ACHN (cell line): ENCODE measurements around the gene RHOT1.
A peak's percentile ranks its signal among the peaks of the same experiment; 100 is the strongest.

ENCODE experiments used
- DNase-seq: peaks from one replicate; pipeline ENCODE4 v3.0.0-alpha.2; 2015
- in situ Hi-C: cut with HindIII; loops from 2 replicates; pipeline ENCODE4 v1.10.0; 2017; ENCODE audit warnings: low sequenced_read_pairs, low pct_ligation_motif_present, low pct_unique_long_range_greater_than_20kb

RHOT1 gene

DNA sequence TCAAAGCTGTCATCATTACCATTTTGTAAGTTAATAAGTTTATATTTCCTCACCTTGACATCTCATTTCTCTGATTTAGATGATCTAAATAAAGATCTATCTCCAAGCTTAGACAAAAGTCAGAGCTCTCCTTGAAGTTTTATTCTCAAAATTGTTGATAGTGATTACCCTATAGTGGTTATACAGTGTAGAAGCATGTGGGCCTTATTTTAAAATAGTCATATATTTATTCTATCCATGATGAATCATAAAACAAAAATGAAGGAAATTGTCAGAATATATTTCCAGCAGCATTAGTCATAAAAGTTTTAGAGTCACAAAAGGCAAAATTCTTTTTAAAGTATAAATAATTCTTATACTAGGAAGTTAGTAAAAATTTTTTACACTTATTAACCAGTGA lies 49.0 kb downstream of the RHOT1 start:
- in situ Hi-C loops: no loop called here
- DNase-seq: peak; percentile 5

DNA sequence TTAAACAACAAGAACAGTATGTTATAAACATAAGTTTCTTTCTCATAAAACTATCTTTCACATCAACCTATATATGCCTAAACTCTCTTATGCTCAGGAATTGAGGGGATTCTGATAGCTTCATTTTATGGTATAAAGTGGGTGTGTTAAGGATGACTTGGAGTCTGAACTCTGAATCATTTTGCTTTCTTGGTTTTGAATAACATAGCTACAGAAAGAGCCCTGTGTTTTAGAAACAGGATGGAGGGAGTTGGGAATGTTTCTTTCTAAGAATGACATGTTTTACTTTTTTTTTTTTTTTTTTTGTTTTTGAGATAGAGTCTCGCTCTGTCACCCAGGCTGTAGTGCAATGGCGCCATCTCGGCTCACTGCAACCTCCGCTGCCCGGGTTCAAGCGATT lies 50.1 kb downstream of the RHOT1 start:
- in situ Hi-C loops: no loop called here
- no peak for DNase-seq

DNA sequence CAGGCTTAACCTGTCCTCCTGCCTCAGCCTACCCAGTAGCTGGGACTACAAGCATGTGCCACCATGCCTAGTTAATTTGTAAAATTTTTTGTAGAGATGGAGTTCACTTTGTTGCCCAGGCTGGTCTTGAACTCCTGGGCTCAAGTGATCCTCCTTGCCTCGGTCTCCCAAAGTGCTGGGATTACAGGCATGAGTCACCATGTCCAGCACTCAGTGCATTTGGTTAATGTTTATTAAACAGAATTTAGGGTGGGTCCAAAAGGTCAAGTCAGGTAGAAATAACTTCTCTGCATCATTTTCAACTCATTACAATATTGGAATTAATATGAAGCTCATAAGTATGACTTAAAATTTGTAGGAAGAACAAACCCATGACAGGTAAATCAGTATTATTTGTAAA lies 55.7 kb downstream of the RHOT1 start:
- in situ Hi-C loops: no loop called here
- DNase-seq: no peak

DNA sequence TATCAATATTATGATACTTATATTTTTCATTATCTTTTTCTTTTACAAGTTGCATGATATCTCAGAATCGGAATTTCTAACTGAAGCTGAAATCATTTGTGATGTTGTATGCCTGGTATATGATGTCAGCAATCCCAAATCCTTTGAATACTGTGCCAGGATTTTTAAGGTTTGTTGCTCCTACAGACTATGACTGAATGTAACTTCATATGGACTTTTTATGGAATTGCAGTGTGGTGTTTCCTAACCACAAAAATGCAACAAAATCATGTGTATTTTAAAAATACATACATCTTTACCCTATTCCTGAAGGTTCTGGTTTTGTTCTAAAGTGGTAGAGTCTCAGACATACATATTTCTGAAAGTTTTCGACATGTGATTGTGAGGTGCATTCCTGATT lies 64.6 kb downstream of the RHOT1 start:
- in situ Hi-C loops: no loop called here
- no peak for DNase-seq

DNA sequence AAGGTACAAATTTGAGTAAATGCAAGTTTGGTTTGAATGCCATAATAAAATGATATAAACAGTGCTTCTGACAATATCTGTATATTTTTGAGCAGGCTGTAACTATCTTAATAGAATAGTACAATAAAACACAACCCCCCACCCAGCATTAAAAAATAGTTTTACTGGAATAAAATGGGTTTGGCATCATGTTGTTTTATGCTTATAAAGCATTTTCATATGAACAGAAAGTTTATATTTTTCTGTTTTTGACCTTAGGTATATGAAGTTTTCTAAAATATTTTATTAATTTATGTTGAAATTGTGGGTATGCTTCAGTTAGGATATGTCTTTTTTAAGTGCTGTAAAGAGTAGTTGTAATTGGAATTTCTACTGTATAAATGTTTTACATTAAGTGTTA lies 66.1 kb downstream of the RHOT1 start:
- no peak for DNase-seq
- in situ Hi-C loops: no loop called here

DNA sequence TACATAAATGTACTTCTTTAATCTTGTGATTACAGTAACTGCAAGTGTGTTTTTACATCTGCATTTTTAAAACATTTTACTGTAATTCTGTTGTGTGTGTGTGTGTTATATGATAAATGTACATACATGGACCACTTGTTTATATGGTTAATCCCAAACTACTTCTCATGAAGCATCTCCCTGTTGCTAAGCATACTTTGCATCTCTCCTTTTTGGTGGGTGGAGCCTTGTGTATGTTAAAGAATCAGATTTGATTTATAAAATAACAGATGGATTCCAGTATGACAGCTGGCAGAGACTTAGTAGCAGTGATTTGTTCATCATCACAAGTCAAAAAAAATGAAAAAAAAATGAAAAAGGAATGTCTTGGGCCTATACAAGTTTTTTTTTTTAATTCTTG lies 67.3 kb downstream of the RHOT1 start:
- DNase-seq: no peak
- in situ Hi-C loops: no loop called here

DNA sequence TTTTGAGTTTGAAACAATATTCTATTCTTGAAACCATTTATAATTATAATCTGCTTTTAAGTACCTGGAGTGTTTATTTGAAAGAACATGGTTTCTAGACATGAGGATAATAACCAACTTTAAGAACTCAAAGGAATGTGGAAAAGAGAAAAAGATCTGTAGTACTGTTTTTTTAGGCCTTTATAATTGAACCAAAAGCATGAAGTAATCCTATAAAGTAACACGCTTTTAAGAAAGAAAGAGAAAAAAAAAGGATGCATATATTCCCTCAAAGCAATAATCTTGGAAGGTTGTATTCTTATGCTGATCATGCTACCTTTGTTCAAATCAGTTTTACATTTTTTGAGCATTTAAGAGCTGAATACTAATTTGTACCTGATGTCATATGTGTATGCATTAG lies 69.4 kb downstream of the RHOT1 start:
- in situ Hi-C loops: no loop called here
- DNase-seq: no peak

DNA sequence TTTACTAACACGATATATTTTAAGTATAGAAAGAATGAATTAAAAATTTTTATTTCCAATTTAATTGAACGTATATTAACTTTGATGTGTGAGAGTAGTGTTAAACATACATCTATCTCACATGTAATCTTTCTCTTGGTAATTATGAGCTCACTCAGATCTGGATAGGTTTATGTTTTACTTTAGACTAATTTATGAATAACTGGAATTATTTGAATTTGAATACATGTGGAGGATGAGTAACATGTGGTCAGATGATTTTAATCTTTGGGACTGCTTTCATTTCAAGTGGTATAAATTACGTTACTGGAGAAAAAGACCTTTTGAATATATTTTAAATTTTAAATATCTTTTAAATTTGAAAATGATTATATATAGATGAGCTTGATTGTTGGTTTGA lies 73.4 kb downstream of the RHOT1 start:
- in situ Hi-C loops: no loop called here
- no peak for DNase-seq

DNA sequence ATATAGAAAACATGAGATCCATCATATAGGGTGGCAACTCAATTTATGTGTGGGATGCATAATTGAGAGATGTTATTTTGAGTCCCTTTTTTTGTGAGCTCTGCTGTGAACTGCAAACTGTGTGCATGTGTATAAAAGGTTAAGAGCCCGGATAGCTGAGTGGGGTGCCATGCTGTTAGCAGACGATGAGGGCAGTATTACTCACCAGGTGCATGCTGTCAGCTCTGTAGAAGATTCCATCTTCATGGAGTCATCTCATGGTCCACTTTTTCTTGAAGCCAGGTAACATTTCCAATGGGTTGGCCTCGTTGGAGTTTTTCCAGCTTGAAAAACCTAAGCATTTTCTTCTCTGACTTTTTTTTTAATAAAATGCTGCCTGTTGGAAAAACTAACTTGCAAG lies 80.3 kb downstream of the RHOT1 start:
- peak; percentile 48 for DNase-seq
- in situ Hi-C loops: no loop called here

DNA sequence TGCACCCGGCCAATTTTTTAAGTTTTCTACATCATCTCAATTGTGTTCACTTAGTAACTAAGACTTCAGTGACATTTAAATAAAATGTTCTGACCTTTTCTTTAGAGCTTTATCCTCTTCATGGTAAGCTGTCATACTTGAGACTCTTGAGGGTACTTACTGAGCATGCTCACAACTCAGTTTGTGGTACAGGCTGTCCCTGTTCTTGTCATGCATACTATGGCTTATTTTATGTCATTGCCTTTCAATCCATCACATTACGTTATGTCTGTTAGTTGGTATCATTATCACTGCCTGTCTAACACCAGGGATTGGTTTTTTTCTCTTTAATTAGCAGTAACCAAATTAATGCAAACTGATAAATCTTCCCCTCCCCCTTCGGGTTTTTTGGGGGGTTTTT lies 81.4 kb downstream of the RHOT1 start:
- in situ Hi-C loops: no loop called here
- no peak for DNase-seq

DNA sequence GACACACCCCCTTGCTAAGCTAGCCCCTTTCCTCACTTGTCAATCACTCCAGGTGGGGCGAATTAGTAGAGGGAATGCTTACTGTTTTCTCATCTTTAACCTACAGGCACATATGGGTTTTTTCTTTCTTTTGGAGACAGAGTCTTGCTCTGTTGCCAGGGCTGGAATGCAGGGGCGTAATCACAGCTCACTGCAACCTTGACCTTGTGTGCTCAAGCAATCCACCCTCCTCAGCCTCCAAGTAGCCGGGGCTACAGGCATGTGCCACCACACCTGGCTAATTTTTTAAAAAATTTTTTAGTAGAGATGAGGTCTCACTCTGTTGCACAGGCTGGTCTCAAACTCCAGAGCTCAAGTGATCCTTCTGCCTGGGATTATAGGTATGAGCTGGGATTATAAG lies 84.6 kb downstream of the RHOT1 start:
- in situ Hi-C loops: no loop called here

DNA sequence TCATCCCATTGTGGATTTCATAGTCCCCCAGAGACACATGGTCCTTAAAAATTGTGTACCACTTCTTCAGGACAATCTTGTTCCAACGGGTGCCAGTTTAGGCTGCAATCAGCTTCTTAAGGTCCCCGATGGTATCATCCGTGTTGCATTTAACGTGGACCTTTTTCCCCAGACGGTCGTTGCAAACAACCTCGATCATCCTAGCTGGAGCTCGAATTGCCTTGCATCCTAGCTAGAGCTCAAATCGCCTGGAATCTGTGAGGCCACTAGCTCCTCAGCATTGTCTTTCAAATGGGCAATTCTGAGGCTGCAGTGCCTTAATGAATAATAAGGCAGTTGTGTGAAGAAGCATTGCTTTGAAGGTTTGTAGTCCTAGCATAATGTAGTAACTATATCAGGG lies 85.6 kb downstream of the RHOT1 start:
- no peak for DNase-seq

More for the DNA sequence above, 84.6 kb downstream of the RHOT1 start:
- no peak for DNase-seq

DNA sequence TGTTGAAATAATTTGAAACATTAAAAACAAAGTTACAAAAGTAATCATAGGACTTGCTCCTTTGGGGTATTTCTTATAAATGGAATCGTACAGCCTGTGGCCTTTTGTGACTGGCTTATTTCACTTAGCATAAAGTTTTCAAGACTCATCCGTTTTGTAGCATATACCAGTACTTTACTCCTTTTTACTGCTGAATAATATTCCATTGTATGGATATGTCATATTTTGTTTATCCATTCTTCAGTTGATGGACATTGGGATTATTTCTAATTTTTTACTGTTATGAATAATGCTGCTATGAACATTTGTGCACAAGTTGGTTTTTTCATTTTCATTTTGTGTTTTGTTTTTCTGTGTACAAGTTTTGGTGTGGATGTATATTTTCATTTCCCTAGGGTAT lies 93.3 kb downstream of the RHOT1 start:
- in situ Hi-C loops: no loop called here
- DNase-seq: no peak

More for the DNA sequence above, 85.6 kb downstream of the RHOT1 start:
- in situ Hi-C loops: no loop called here

DNA sequence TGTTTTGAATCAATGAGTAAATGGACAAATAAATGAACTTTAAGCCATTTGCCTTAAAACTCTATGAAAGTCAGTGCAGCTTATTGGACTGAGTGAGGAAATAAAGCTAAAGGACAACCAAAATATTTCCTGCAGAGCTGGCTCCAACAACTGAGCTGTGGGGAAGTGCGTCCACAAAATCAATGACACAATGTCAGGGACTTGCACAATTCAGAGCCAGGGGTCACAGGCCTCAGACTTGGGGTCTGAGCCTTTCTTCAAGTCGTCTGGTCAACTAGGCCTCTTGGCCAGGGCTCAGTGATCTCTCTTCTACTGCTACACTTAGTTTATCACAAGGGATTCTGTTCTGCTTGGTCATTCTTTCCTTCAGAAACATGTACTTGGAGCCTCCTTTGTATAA lies 97.2 kb downstream of the RHOT1 start:
- in situ Hi-C loops: no loop called here

DNA sequence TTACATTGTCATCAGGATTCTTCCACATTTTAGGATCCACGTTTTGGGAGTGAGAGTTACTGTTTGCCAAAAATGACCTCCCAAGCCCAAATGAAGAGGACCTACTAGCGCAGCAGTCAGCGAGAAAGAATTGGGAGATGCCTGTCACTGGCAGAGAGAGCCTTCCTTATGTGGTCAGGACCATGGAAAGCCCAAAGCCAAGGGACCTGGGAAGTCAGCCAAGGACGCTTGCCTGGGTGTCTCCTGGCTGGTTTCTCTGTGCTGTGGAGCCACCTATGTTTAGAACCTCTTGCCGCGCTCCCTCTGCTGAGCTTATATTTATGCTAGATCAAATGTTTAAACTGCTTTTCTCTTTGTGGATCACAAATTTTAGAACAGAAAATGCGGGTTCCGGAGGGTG lies 98.4 kb downstream of the RHOT1 start:
- DNase-seq: no peak
- in situ Hi-C loops: no loop called here

More for the DNA sequence above, 97.2 kb downstream of the RHOT1 start:
- DNase-seq: no peak

DNA sequence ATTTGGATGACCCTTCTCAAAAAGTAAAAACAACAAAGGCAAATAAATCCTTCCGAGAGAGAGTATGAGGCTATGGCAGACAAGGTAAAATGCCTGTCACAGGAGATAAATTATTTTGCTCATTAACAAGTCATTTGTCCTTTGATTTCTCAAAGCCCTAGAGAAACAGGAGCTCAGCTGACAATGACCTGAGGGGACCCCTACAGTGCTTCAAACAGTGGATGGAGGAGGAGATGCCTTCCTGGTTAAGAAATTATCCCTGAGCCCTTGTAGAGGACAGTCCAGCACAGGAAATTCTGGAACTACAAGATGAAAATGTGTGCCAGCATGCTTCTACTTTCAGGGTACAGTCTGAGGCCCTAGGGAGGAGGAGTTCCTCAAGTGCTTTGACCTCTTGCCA lies 99.3 kb downstream of the RHOT1 start:
- in situ Hi-C loops: no loop called here
- DNase-seq: no peak

DNA sequence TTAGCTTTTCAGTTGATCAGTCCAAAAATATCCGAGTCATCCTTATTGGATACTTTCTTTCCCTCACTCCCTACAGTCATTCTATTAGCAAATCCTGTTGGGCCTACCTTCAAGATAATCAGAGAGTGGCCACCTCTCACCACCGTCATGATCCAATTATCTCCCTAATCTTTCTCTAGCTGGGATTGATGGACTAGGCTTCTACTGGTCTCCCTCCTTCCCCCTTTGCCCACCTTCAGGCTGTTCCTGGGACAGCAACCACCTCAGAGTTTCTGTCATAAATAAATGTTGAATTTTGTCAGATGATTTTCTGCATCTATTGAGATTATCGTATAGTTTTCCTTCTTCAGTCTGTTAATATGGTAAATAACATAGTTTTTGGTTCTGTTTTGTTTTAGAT lies 107.2 kb downstream of the RHOT1 start:
- no peak for DNase-seq
- in situ Hi-C loops: no loop called here

DNA sequence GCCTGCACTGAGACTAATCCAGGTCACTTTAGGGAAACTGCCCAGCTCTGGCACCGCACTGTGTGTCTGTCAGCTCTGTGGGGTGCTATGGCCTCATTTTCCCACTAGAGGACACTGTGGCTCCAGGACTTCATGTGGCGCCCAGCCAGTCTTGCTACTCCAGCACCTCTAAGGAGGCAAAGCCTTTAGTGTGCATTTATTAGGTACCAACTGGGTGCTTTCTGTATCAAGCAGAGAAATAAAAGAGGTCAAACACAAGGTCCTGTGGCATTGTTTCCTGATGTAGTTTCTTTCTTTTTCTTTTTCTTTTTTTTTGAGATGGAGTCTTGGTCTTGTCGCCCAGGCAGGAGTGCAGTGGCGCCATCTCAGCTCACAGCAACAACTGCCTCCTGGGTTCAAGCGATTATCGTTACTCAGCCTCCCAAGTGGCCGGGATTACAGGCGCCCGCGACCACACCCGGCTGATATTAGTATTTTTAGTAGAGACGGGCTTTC lies 110.9 kb downstream of the RHOT1 start:
- in situ Hi-C loops: no loop called here
- peak; percentile 82 for DNase-seq

DNA sequence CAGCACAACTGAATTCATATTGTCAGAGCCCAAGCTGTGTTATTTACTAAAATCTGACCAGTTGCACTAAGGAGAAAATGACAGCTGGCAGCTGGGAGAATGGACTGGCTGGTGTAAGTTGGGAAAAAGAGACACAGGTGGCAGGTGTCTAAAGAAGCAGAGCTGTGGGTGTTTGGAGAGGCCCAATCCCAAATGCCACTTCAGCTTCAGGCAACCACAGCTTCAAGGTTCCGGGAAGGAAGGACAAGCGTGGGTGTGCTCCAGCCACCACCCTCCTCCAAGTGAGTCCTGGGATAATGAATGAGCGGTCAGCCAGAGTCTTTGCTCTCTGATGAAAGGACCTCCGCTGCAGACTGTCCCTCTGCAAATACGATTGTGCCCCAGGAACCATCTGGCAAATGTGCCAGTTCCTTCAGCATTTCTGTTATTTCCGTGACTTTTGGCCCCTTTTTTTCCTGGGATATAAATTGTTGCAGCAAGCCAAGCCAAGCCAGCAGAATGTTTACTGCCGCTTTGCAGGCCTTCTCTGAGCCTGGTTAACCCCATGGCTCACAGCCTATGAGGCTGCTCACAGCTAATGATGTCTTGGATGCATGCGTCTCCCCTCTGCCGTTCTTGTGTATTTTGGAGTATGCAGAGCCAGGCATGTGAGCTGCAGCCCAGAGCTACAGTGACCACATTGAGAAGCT lies 113.9 kb downstream of the RHOT1 start:
- no peak for DNase-seq
- in situ Hi-C loops: no loop called here

DNA sequence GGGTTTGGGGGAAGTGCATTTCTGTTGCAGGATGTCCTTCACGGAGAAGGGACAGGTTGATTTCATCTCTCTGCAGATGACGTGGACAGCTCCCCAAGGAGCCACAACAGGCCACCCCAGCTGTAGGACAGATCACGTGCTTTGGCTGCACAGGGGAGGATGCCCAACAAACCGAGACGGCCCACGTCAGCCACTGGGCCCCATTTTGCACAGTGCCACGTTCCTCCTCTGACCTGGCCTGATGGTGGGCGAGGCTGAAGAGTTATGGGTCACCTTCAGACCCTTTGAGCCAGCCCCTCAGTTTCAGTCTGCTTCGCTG lies 114.4 kb downstream of the RHOT1 start:
- in situ Hi-C loops: no loop called here
- DNase-seq: no peak
